ENCODE results near the gene KIFC1. TPM values are rescaled to one million over a fixed set of nuclear protein-coding genes. Genes with fewer than 3 reads are reported as not detected.

KIFC1 gene
- total RNA-seq, 4 donors from 2014 or later = 4.1 to 14.6 (median 9.3) TPM

GRCh38 chr6:33426590-33427511, 35.2 kb downstream of the KIFC1 start:
- no peak for DNase-seq (ENCODE audit: low spot score in 2 of 2)
- WGBS, 2 donors = 3 to 5% methylated on average over 12 of the region's 12 CpGs
- intact Hi-C loops (cut with DNase I; ENCODE audit: low total_unique reads) = no loop called here
- no peak for TF ChIP-seq POLR2A (IDR thresholded peaks at IDR 0.05)
- TF ChIP-seq, protein P1, sequence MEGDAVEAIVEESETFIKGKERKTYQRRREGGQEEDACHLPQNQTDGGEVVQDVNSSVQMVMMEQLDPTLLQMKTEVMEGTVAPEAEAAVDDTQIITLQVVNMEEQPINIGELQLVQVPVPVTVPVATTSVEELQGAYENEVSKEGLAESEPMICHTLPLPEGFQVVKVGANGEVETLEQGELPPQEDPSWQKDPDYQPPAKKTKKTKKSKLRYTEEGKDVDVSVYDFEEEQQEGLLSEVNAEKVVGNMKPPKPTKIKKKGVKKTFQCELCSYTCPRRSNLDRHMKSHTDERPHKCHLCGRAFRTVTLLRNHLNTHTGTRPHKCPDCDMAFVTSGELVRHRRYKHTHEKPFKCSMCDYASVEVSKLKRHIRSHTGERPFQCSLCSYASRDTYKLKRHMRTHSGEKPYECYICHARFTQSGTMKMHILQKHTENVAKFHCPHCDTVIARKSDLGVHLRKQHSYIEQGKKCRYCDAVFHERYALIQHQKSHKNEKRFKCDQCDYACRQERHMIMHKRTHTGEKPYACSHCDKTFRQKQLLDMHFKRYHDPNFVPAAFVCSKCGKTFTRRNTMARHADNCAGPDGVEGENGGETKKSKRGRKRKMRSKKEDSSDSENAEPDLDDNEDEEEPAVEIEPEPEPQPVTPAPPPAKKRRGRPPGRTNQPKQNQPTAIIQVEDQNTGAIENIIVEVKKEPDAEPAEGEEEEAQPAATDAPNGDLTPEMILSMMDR (IDR thresholded peaks at IDR 0.05) = no peak
- H3K4me3 ChIP-seq (ENCODE audit: low read depth, poor library complexity, severe bottlenecking) = no peak overlapping the region

GRCh38 chr6:33427585-33428223, 36.1 kb downstream of the KIFC1 start:
- H3K4me3 ChIP-seq (ENCODE audit: low read depth, poor library complexity, severe bottlenecking) = peak overlapping the region; percentile 18
- 0 to 2% methylated on average over 16 to 20 of the region's 79 CpGs for WGBS, 2 donors
- no peak for TF ChIP-seq POLR2A (IDR thresholded peaks at IDR 0.05)
- TF ChIP-seq, protein P1 (IDR thresholded peaks at IDR 0.05) = no peak
- intact Hi-C loops (cut with DNase I; ENCODE audit: low total_unique reads) = no loop called here
- no peak for DNase-seq (ENCODE audit: low spot score in 2 of 2)

- H3K4me3 ChIP-seq (ENCODE audit: low read depth, poor library complexity, severe bottlenecking) = no peak overlapping the region
- TF ChIP-seq, protein P1 (IDR thresholded peaks at IDR 0.05) = no peak
- TF ChIP-seq POLR2A (IDR thresholded peaks at IDR 0.05) = no peak
- intact Hi-C loops (cut with DNase I; ENCODE audit: low total_unique reads) = no loop called here
- no peak for DNase-seq (ENCODE audit: low spot score in 2 of 2)
- WGBS, 2 donors = 2 to 6% methylated on average over 13 to 24 of the region's 33 CpGs
These were observed 36.8 kb downstream of the KIFC1 start for GRCh38 chr6:33428224-33428965.

DNA sequence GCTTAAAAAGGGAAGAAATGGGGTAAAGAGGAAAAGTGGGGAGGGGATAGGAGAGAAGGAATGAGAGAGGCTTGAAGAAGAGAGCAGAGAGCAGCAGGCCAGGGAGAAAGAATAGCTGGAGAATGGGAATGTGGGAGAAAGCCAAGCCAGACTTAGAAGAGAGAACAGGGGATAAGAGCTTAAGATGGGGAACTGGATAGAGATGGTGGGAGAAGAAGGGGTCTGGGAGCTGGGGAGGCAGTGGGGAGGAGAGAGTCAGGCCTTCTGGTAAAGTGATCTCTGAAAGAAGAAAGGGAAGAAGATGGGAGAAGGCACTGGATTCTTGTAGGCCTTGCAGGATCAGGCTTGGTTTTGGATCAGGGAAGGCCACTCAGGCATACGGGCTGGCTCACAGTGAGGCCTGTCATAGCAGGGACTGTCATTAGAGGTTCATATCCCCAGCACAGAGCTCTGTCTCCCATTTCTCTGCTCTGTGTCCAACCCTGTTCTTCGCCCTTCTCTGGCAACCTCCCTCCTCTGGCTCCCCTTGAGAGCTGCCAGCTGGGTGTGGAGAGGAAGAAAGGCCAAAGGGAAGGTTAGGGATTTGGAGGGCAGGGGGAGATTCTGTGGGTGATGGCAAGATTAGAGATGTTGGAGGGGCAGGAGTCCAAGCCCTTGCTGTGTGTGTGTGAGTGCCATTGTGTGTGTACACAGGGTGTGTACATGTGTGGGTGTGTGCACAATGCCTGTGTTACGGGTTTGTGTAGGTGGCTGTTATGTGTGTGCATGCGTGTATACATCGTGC, 37.5 kb downstream of the KIFC1 start:
- 20 to 34% methylated on average over 5 of the region's 5 CpGs for WGBS, 2 donors
- intact Hi-C loops (cut with DNase I; ENCODE audit: low total_unique reads) = no loop called here
- no peak for DNase-seq (ENCODE audit: low spot score in 2 of 2)
- H3K4me3 ChIP-seq (ENCODE audit: low read depth, poor library complexity, severe bottlenecking) = no peak overlapping the region
- TF ChIP-seq POLR2A (IDR thresholded peaks at IDR 0.05) = no peak
- TF ChIP-seq, protein P1 (IDR thresholded peaks at IDR 0.05) = no peak

DNA sequence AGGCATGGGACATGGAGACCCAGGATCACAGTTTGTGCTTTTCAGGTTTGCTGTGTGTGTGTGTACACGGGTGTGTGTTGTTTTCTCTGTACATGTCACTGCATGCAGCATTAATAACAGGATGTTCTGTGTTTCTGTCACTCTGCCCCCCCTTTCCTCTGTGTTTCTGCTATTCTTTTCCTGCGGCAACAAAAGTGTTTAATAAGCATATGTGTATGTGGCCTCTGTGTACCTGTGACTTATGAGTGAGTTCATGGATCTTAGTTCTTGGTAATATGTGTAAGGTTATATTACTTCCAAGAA, 38.1 kb downstream of the KIFC1 start:
- 15 to 27% methylated on average over 2 of the region's 2 CpGs for WGBS, 2 donors
- intact Hi-C loops (cut with DNase I; ENCODE audit: low total_unique reads) = loop anchor here (10.0 kb wide), 1 partner anchor 135 kb away; no protein-coding TSS in a partner anchor
- DNase-seq (ENCODE audit: low spot score in 2 of 2) = no peak
- no peak overlapping the region for H3K4me3 ChIP-seq (ENCODE audit: low read depth, poor library complexity, severe bottlenecking)
- TF ChIP-seq POLR2A (IDR thresholded peaks at IDR 0.05) = no peak
- TF ChIP-seq, protein P1 (IDR thresholded peaks at IDR 0.05) = no peak

Measured in lower leg skin (tissue), 4 donors.